NCI-H526 (cell line): ENCODE measurements around the gene CERS4.
"Not testable (repeated sequence)": the region's sequence is repeated elsewhere in the genome, so short reads cannot be mapped to it uniquely, and the experiment has no call there.

ENCODE experiments used
- DNase-seq, 2 experiments: peaks; one replicate each; lab custom pipeline; 2025; lab: John Stamatoyannopoulos, UW

Gene CERS4, protein sequence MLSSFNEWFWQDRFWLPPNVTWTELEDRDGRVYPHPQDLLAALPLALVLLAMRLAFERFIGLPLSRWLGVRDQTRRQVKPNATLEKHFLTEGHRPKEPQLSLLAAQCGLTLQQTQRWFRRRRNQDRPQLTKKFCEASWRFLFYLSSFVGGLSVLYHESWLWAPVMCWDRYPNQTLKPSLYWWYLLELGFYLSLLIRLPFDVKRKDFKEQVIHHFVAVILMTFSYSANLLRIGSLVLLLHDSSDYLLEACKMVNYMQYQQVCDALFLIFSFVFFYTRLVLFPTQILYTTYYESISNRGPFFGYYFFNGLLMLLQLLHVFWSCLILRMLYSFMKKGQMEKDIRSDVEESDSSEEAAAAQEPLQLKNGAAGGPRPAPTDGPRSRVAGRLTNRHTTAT

DNA sequence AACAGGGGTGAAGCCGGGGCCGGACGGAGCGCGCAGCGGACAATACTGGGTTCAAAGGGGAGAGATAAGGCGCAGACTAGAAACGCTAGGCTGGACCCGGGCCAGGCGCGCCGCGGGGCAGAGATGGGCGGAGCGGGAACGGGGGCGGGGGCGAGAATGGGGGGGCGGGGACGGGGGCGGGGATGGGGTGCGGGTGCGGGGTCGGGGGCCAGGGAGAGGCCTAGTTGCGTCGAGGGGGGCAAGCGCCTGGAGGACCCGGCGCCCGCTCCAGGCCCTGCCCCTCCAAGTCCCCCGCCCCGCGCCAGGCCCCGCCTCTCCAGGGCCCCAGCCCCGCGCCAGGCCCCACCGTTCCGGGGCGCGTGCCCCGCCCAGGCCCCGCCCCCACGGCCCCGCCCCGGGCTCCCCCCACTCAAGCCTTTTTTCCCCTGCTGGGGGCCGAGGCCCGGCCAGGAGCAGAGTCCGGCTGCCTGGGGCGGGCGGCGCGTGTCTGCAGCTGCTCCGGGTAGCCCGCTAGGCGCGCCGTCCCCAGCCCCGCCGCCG lies at the start of gene CERS4:
Gene CERS4 (plus strand): TSS at position 449 of the 540 bp plus-strand sequence. CDS start 41,707 bp downstream, outside the sequence.
- peak in 1 of 2 experiments; percentile 67 for DNase-seq

DNA sequence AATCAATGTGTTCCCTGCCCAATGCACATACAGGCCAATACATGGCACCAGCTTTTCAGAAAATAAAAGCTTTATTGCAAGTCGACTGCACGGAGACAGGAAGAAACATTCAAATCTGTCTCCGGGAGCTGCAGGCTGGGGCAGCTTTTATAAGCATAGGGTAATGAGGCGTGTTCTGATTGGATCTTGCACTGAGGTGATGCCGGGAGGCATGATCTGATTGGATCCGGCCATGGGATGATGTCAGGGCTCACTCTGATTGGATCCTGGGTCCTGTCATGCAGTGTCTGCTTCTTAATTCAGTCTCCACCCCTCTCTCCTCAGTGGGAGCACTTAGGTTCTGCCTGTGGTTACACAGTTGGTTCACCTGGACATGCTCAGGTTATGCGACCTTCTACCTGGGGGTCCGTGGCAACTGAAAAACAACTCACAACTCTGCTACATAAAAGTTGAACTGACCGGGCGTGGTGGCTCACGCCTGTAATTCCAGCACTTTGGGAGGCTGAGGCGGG lies 48.0 kb upstream of the CERS4 start:
- DNase-seq: peak; percentile 16 to 45

DNA sequence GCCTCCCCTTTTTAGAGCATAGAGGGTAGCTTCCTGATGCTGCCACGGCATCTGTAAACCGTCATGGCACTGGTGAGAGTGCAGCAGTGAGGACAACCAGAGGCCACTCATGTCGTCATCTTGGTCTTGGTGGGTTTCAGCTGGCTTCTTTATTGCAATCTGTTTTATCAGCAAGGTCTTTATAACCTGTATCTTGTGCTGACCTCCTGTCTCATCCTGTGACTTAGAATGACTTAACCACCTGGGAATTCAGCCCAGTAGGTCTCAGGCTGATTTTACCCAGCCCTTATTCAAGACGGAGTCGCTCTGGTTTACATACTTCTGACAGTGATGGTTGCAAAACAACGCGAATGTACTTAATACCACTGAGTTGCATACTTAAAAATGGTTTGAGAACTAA lies 45.4 kb upstream of the CERS4 start:
- DNase-seq: no peak

DNA sequence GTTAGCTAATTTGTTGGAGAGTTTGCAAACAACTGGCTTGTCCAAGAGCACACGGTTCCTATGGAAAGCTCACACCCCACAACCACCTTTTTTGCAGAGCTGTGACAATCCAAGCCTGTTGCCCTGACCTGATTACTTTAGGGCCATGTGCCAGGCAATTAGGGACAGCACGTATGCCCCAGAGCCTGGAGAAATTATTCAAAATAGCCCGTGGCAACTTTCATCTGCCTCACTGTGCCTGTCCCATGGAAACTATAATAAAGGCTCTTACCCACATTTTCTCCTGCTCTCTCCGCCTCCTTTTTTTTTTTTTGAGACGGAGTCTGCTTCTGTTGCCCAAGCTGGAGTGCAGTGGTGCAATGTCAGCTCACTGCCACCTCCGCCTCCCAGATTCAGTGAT lies 41.2 kb upstream of the CERS4 start:
- DNase-seq: no peak

DNA sequence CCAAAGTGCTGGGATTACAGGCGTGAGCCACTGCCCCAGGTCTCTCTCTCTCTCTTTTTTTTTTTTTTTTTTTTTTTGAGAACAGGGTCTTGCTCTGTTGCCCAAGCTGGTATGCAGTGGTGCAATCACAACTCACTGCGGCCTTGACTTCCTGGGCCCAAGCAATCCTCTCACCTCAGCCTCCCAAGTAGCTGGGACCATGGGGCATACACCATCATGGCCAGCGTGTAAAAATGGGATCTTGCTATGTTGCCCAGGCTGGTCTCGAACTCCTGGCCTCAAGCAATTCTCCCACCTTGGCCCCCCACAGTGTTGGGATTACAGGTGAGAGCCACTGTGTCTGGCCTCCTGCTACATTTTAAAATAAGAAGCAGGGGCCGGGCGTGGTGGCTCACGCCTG lies 40.6 kb upstream of the CERS4 start:
- no peak for DNase-seq

DNA sequence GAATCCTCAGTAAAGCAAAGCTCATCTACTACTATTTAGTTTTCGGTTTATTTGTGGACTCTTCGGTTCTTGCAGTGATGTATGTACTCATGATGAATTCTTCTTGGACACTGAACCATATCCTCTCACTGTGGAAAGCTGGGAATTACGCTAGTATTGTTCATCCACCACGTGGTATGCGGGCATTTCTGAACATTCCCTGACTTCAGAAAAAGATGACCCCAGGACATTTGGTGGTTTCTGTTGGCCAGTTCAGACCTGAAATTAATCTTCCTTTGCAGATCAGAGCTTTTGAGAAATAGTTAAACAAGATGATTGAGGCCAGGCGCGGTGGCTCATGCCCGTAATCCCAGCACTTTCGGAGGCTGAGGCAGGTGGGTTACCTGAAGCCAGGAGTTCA lies 34.5 kb upstream of the CERS4 start:
- DNase-seq: no peak

DNA sequence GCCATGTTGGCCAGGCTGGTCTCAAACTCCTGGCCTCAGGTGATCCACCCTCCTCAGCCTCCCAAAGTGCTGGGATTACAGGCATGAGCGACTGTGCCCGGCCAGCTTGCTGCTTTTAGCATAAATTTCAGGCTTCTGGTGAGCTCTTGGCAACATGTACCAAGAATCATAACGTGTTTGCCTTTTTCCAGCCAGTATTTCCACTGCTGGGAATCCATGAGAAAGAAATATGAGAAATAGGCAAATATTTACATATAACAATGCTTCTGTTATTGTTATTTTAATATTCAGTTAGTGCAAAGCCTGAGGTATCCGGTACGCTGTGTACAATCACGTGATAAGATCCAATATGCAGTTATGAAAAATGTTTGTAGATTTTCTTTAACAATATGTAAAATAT lies 29.2 kb upstream of the CERS4 start:
- peak in 1 of 2 experiments; percentile 42 for DNase-seq

DNA sequence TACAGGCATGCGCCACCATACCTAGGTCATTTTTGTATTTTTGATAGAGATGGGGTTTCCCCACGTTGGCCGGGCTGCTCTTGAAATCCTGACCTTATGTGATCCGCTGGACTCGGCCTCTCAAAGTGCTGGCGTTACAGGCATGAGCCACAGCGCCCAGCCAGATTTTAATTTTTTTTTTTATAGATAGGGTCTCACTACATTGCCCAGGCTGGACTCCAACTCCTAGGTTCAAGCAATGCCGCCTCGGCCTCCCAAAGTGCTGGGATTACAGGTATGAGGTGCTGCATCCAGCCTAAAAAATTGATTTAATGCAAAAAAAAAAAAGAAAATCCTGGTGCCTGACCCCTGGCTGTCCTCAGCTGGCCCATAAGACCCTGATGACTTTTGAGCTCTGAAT lies 24.9 kb upstream of the CERS4 start:
- DNase-seq: no peak

DNA sequence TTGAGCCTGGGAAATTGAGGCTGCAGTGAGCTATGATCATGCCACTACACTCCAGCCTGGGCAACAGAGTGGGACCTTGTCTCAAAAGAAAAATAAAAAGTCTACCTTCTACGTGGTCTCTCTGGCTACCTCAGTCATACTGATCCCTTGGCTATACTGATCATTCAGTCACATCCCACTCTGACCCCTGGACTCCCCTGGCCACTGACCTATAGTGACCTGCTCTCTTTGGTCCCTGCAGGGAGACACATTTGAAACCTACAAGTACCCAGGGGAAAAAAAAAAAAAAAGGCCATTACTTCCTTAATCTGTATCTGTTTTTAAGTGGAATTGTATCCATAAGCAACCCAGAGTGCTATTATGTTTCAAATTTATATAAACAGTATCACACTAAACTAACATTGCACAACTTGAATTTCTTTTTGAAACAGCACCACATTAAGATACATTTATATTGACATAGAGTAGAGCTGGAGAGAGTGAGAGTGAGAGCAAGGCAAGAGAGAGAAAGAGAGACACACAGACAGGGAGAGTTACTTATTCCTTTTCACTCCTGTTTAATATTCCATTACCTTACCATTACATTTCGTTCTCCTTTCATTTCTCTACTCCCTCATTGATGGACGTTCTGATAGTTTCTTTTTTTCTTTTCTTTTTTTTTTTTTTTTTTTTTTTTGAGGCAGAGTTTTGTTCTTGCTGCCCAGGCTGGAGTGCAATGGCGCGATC lies 23.7 kb upstream of the CERS4 start:
- DNase-seq: no peak

DNA sequence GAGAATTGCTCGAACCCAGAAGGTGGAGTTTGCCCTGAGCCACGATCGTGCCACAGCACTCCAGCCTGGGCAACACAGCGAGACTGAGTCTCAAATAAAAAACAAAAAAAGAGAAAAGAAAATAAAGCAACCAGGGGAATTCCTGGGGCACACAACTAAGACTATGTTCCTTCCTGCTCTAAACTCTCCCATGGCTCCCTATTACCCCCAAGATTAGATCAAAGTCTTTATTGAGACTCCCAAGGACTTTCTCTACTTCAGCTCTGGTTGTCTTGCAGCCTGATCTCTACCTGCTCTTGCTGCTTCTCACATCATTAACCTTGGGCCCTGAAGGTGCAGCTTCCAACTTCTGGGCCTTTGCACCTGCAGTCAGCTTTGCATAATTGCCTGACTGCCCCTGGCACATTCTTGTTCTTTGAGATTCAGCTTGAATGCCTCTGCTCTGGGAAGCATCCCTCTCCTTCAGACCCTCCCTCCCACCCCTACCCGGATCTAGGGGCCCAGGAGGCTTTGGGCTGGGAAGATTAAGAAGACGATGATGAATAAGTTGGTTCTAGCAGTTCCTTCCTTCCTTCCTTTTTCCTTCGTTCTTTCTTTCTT lies 16.8 kb upstream of the CERS4 start:
- DNase-seq: peak in 1 of 2 experiments; percentile 3

DNA sequence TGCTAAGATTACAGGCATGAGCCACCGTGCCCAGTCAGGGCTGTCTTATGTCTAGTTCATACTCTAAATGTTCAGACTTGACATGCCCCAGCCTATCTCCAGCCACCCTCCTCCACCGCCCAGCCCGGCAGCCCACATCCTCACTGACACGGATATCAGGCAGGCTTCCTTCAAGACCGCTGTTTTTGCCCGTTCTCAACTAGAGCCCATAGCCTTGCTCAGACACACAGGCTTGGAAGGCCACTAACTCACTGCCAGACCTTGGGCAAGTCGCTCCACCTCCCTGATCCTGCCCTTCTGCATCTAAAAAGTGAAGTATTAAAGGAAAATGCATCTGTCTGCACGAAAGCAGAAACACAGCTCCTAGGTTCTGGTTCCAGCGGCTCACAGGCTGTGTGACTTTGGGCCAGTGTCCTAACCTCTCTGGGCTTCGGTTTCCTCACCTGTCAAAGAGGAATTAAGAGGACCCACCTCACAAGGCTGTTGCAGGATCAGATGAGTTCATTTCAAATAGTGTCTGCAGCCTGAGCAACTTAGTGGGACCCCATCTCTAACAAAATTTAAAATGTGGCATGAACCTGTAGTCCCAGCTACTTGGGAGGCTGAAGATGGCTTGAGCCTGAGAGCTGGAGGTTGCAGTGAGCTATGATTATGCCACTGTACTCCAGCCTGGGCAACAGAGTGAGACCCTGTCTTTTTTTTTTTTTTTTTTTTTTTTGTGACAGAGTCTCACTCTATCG lies 14.5 kb upstream of the CERS4 start:
- no peak for DNase-seq

DNA sequence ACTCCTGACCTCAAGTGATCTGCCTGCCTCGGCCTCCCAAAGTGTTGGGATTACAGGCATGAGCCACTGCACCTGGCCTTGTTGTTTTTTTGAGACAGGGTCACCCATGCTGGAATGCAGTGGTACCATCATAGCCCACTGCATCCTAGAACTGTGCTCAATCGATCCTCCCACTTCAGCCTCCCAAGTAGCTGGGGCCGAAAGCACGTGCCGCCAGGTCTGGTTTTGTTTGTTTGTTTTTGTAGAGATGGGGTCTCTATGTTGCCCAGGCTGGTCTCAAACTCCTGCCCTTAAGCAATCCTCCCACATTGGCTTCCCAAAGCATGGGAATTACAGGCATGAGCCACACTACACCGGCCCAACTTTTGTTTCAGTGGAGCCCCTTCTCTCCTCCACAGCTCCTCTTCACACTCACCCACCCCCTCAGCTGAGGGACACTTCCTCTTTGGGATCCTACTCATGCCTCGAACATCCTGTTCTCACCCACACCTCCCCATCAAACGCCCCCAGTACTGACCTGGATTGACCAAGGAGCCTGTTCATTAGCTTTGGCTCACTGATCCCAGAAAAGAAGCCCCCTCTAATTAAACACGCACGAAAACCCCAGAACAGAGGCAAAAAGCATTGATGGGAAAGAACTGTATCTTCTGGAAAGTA lies 12.8 kb upstream of the CERS4 start:
- no peak for DNase-seq

DNA sequence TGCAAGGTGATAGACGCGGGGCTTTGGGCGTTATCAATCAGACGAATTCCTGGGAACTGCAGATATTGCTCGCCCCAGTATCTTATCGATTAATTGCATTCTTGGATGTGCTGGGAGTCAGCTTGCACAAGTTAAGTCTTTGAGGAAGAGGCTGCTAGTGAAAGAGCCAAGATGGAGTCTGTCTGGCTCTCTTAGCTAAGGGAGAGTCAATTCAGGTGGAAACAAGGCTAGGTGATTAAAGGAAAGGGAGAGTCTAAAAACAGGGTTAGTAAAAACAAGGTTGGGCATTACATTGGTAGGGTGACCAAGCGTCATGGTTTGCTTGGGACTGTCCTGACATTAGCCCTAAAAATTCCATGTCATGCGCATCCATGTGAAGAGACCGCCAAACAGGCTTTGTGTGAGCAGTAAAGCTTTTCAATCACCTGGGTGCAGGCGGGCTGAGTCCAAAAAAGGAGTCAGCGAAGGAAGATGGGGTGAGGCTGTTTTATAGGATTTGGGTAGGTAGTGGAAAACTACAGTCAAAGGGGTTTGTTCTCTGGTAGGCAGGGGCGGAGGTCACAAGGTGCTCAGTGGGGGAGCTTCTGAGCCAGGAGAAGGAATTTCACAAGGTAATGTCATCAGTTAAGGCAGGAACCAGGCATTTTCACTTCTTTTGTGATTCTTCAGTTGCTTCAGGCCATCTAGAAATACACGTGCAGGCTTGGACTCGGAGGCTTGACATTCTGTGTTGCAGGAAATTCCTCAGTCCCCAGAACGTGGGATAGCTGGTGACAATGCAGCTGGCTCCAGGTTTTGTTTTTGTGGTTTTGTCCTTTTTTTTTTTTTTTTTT lies 5.7 kb upstream of the CERS4 start:
- DNase-seq: not testable (repeated sequence)

DNA sequence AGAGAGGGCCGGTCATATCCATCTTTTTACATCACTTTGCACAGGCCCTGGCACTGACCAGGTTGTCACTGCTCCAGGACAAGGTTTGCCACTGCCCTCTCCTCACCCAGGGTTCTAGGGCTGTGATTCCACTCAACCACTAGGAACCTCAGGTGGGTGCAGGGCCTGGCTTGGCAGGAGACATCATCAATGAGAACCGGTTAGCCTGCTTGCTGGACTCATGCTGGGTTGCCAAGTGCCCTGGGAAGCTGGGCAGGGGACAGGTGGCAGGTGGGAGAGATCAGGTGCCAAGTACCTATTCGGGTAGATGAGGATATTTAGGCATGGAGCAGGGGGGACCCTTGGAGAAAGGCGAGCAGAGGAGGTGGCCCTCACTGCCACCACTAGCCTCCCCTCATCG lies 4.2 kb upstream of the CERS4 start:
- DNase-seq: no peak

DNA sequence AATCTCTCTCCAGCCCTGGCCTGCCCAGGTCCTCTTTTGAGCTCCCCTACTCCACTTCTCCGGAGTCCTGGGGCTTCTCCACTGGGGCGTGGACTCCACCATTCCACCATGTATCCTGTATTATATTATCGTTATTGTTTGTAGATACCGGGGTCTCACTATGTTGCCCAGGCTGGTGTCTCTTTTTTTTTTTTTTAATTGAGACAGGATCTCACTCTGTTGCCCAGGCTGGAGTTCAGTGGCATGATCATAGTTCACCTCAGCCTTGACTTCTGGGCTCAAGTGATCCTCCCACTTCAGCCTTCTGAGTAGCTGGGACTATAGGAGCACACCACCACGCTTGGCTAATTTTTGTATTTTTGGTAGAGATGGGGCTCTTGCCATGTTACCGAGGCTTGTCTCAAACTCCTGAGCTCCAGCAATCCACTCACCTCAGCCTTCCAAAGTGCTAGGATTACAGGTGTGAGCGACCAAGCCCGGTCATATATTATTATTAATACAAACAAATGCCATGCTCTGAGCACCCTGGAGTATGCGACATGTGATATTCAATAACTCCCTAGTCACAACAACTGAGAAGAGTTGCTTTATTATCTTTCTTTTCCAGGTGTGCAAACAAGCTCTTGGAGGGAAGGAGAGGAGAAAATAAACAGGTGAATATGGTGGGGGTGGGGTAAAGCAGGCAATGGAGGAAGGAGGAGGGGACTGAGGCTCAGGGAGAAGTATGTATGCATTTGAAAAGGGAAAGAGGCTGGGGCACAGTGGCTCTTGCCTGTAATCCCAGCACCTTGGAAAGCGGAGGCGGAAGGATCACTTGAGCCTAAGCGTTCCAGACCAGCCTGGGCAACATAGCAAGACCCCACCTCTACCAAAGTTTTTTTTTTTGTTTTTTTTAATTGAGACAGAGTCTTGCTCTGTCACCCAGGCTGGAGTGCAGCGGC lies 2.8 kb upstream of the CERS4 start:
- peak; percentile 43 to 56 for DNase-seq

DNA sequence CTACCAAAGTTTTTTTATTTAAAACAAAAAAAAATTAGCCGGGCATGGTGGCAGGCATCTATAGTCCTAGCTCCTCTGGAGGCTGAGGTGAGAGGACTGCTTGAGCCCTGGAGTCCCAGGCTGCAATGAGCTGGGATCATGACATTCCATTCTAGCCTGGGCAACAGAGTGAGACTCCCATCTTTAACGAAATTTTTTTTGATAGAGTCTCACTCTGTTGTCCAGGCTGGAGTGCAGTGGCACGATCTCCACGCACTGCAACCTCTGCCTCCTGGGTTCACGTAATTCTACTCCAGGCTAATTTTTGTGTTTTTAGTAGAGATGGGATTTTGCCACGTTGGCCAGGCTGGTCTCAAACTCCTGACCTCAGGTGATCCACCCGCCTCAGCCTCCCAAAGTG lies 1.8 kb upstream of the CERS4 start:
- not testable (repeated sequence) for DNase-seq

DNA sequence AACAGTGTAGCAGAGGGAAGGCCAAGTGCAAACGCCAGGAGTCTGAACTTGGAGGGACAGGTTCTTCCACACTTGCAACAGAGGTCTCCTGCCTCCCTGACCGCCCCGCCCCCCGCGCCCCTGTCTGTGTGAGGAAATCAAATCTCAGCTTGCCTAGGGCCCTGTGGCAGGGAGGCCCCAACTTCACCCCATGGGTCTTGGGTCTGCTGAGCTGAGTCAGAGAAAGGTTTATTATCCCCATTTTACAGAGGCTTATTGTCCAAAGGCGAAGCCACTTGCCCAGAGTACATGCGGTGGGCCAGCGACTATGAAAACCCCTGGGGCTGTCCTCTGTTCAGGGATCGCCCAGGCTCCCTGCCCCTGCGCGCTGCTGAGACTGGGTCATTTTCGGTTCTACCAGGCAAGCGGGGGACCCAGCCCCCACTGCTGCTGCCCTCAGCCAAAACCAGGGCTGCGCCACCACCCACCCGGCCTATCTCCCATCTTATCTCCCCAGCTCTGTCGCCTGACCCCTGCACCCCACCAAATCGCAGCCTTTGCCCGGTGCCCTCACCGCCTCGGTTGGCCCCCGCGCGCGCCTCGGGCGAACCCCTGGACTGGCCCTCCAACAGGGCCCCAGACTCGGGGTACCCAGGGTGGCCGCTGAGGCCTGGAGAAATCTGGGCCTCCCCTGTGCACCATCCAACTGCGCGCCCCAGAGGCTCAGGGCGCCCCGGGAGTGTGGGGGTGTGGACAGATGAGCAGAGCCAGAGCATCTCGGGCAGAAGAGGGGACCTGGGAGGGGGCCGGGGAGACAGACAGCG lies 850 bp upstream of the CERS4 start:
- no peak for DNase-seq
